Right hindlimb (tissue), 1 donor: Measurements from ENCODE around the gene RCOR3.
"Not testable (repeated sequence)": the region's sequence is repeated elsewhere in the genome, so short reads cannot be mapped to it uniquely, and the experiment has no call there.

Source experiments
- DNase-seq: peaks from one replicate; pipeline ENCODE4 v3.0.0-alpha.2; 2018

RCOR3 gene

GRCh38 chr1:211258756-211259637 is at the start of gene RCOR3:
RCOR3 (plus strand) TSS chr1:211259366; CDS start chr1:211259561, 195 bp downstream.
- peak; percentile 97 for DNase-seq

- no peak for DNase-seq
These were observed 49.1 kb upstream of the RCOR3 start for GRCh38 chr1:211210052-211210451.

GRCh38 chr1:211210965-211211364 is 48.2 kb upstream of the RCOR3 start:
- no peak for DNase-seq

GRCh38 chr1:211213702-211214101 is 45.5 kb upstream of the RCOR3 start:
- DNase-seq: no peak

- DNase-seq: no peak
These were observed 43.6 kb upstream of the RCOR3 start for GRCh38 chr1:211215577-211215976.

GRCh38 chr1:211217392-211217791 is 41.8 kb upstream of the RCOR3 start:
- no peak for DNase-seq

- not testable (repeated sequence) for DNase-seq
These were observed 36.5 kb upstream of the RCOR3 start for GRCh38 chr1:211222469-211223234.

- DNase-seq: not testable (repeated sequence)
These were observed 30.4 kb upstream of the RCOR3 start for GRCh38 chr1:211228573-211229364.

- no peak for DNase-seq
These were observed 29.8 kb upstream of the RCOR3 start for GRCh38 chr1:211229365-211229759.

GRCh38 chr1:211231873-211232272 is 27.3 kb upstream of the RCOR3 start:
- no peak for DNase-seq

GRCh38 chr1:211236633-211237320 is 22.4 kb upstream of the RCOR3 start:
- no peak for DNase-seq

GRCh38 chr1:211237579-211237978 is 21.6 kb upstream of the RCOR3 start:
- DNase-seq: no peak

- DNase-seq: not testable (repeated sequence)
These were observed 18.6 kb upstream of the RCOR3 start for GRCh38 chr1:211240567-211240966.

GRCh38 chr1:211241071-211241470 is 18.1 kb upstream of the RCOR3 start:
- no peak for DNase-seq

- not testable (repeated sequence) for DNase-seq
These were observed 15.5 kb upstream of the RCOR3 start for GRCh38 chr1:211243639-211244038.

- not testable (repeated sequence) for DNase-seq
These were observed 12.6 kb upstream of the RCOR3 start for GRCh38 chr1:211246583-211246982.

- no peak for DNase-seq
These were observed 11.2 kb upstream of the RCOR3 start for GRCh38 chr1:211247921-211248320.

GRCh38 chr1:211249611-211250010 is 9.6 kb upstream of the RCOR3 start:
- DNase-seq: not testable (repeated sequence)

GRCh38 chr1:211257826-211258225 is 1.3 kb upstream of the RCOR3 start:
- DNase-seq: no peak

- peak; percentile 92 for DNase-seq
These were observed 833 bp upstream of the RCOR3 start for GRCh38 chr1:211258310-211258755.

GRCh38 chr1:211259638-211260126 is 516 bp downstream of the RCOR3 start:
- DNase-seq: peak; percentile 89
